Stimulated activated naive B cell treated with anti-CD40 and anti-IgM and Interleukin-4, amounts not matched to agents 10 μg/mL and 1 μg/mL and 100 μg/mL, for 72 hours (primary cell): ENCODE measurements around the gene ARL5B.

Experiments used
- ATAC-seq, 2 donors: fragments of 150-1000 bp; cut with Tn5 transposase; replicated peaks; 2 replicates each; pipeline ENCODE4 v1.10.0; 2021; ENCODE audit warnings: moderate library complexity in 1 of 2
- DNase-seq: peaks from one replicate; pipeline ENCODE4 v3.0.0; 2021
- H3K27ac Mint-ChIP-seq: one replicate; pipeline ENCODE4 v1.8.0; 2022; ENCODE audit warnings: mild to moderate bottlenecking, mixed read lengths
- H3K27me3 Mint-ChIP-seq, 2 donors: one replicate each; pipeline ENCODE4 v1.8.0; 2022; ENCODE audit warnings: mixed read lengths in 2 of 2
- H3K36me3 Mint-ChIP-seq, 2 donors: one replicate each; pipeline ENCODE4 v1.8.0; 2022; ENCODE audit warnings: mixed read lengths in 2 of 2, mild to moderate bottlenecking in 1 of 2
- H3K4me1 Mint-ChIP-seq, 2 donors: one replicate each; pipeline ENCODE4 v1.8.0; 2022; ENCODE audit warnings: mixed read lengths in 2 of 2, mild to moderate bottlenecking in 1 of 2
- H3K4me3 Mint-ChIP-seq, 2 donors: one replicate each; pipeline ENCODE4 v1.8.0; 2022; ENCODE audit warnings: mild to moderate bottlenecking in 2 of 2, mixed read lengths in 2 of 2, moderate library complexity in 1 of 2
- H3K9me3 Mint-ChIP-seq, 2 donors: one replicate each; pipeline ENCODE4 v1.8.0; 2022; ENCODE audit warnings: mixed read lengths in 2 of 2, mild to moderate bottlenecking in 1 of 2

Gene ARL5B

GRCh38 chr10:18647945-18648344 lies 11.3 kb upstream of the ARL5B start:
- no peaks in the 10 kb centered on the region for H3K27me3 Mint-ChIP-seq
- no peaks in the 10 kb centered on the region for H3K9me3 Mint-ChIP-seq
- H3K4me3 Mint-ChIP-seq = no peak overlapping the region
- peaks cover 3 to 12% of the 10 kb centered on the region in 2 donors for H3K36me3 Mint-ChIP-seq
- no peak for ATAC-seq
- no peak for DNase-seq
- peaks cover 12 to 36% of the 10 kb centered on the region in 2 donors for H3K4me1 Mint-ChIP-seq
- H3K27ac Mint-ChIP-seq = no peak overlapping the region

GRCh38 chr10:18649364-18649959 lies 9.8 kb upstream of the ARL5B start:
- Mint-ChIP-seq H3K4me3 (peak overlapping the region; percentile 46 to 54), H3K36me3 (peaks cover 3% of the 10 kb centered on the region in 2 donors), H3K27me3 (no peaks in the 10 kb centered on the region), H3K4me1 (peaks cover 12 to 27% of the 10 kb centered on the region in 2 donors), H3K9me3 (no peaks in the 10 kb centered on the region), H3K27ac (peak overlapping the region; percentile 20)
- ATAC-seq (no peak), DNase-seq (no peak)

DNA sequence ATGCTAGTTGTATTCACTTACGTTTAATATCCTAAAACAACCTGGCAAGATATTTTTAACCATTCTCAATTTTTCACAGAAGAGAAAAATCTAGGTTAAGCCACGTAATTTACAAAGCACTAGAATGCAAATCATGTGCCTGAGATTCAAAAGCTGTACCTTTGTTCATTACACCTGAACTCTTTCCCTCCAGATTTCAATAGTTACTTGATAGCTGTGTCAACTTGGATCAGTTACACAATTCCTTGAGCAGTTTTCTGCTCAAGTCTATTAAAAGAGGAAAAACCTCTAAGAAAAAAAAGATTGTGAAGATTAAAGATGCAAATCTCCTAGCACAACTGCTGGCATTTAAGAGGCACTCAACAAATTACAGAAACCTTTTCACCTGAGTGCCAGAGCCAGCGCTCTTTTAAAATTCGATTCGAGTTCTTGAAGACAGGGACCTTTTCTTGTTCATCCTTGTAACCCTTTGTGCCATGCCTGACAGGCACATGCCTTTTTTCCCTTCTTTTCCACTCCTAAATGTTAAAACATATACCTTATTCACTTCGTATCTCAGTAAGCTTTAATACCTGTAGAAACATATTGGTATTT lies 8.7 kb upstream of the ARL5B start:
- Mint-ChIP-seq H3K9me3 (no peaks in the 10 kb centered on the region), H3K36me3 (peaks cover 1 to 3% of the 10 kb centered on the region in 2 donors), H3K27me3 (no peaks in the 10 kb centered on the region), H3K4me3 (peak overlapping the region; percentile 91 to 93), H3K27ac (peak overlapping the region; percentile 92), H3K4me1 (peaks cover 12 to 27% of the 10 kb centered on the region in 2 donors)
- DNase-seq (no peak), ATAC-seq (no peak)

- peak within 1 kb of the TSS; percentile 91 to 93 for H3K4me3 Mint-ChIP-seq
- peaks cover 12 to 27% of the 10 kb centered on the region in 2 donors for H3K4me1 Mint-ChIP-seq
- H3K27me3 Mint-ChIP-seq = no peaks in the 10 kb centered on the region
- H3K36me3 Mint-ChIP-seq = peaks cover 0 to 3% of the 10 kb centered on the region in 2 donors
- peak within 1 kb of the TSS; percentile 92 for H3K27ac Mint-ChIP-seq
- H3K9me3 Mint-ChIP-seq = no peaks in the 10 kb centered on the region
- peak; percentile 99 to 100 for ATAC-seq
- peak; percentile 84 for DNase-seq
Observed at GRCh38 chr10:18651324-18652007, 7.8 kb upstream of the ARL5B start, which contains the start of gene NSUN6. TSS of gene NSUN6 (minus strand) at chr10:18651587. CDS start at chr10:18651203, 384 bp downstream.

GRCh38 chr10:18653112-18653511 lies 6.1 kb upstream of the ARL5B start:
- Mint-ChIP-seq H3K36me3 (peaks cover 0 to 3% of the 10 kb centered on the region in 2 donors), H3K9me3 (no peaks in the 10 kb centered on the region), H3K4me1 (peaks cover 12 to 28% of the 10 kb centered on the region in 2 donors), H3K27me3 (no peaks in the 10 kb centered on the region), H3K4me3 (no peak overlapping the region), H3K27ac (no peak overlapping the region)
- ATAC-seq = no peak
- no peak for DNase-seq

GRCh38 chr10:18656724-18657123 lies 2.5 kb upstream of the ARL5B start:
- DNase-seq (no peak), ATAC-seq (no peak)
- Mint-ChIP-seq H3K36me3 (peaks cover 2 to 4% of the 10 kb centered on the region in 2 donors), H3K27ac (peak overlapping the region; percentile 5), H3K9me3 (no peaks in the 10 kb centered on the region), H3K4me3 (no peak overlapping the region), H3K4me1 (peaks cover 11 to 32% of the 10 kb centered on the region in 2 donors), H3K27me3 (no peaks in the 10 kb centered on the region)

DNA sequence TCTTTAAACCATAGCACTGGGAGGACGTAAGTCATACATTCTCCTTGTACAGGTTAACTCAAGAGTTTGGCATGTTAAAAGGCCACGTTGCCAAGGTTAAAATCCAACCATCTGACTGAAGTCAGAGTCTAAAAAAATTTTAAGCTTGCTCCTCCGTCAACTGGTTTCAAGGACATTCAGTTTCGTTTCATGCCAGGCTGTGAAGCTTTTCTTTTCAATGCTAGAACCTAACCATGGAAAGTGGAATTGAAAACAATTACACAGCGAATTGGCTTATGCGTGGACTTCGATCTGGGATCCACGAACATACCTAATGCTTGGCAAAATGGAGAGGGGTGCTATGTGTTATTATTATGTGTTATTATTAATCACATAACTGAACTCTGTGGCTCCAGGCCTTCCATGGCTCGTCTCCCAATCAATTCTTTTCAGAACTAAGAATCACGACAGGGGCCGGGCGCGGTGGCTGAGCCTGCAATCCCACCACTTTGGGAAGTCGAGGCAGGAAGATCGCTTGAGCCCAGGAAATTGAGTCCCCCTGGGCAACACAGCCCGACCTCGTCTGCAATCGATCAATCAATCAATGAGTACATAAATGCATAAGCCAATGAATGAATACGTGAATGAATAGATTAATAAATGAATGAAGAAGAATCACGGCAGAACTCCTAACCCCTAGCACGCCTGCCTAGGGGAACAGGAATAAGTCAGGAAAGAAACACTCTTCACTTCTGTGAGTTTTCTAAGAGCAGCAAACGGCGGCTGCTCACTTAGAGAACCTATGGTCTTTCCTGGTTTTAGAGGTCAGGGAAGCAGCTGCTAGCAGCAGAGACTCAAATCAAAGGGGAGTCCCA lies 733 bp upstream of the ARL5B start:
- H3K4me1 Mint-ChIP-seq = peaks cover 10 to 35% of the 10 kb centered on the region in 2 donors

DNA sequence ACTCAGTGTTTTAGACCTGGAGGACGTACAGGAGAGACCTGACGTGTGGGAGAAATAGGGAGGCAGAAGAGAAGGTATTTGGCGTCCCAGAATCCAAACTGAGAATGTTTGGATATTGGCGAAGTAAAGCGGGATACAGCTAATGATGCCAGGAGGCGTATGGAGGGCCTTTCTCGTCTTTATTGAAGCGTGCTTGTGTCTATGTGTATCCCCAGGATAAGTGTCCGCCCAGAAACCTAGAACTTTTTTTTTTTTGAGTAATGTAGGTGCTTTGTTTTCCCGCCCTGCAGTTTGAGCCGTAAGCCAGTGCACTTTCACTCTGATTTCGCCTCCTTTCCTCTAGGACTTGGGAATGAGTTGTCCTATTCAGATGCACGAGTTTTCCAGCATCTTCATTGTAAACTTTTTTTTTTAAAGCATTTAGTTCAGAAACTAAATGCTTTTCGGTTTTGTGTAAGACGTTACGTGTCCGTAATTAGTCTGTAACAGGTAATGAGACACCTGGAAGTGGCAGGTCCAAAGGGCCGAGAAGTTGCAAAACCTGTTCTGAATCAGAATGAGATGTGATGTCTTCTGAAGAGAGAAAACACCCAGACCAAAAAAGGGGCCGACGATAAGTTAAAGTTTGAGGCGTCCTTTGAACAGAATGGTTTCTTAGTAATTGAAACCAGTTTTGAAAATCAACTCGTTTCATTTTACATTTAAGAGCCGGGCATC lies 746 bp downstream of the ARL5B start:
- no peak for DNase-seq
- H3K9me3 Mint-ChIP-seq = no peaks in the 10 kb centered on the region
- H3K27me3 Mint-ChIP-seq = no peaks in the 10 kb centered on the region
- peaks cover 8 to 11% of the 10 kb centered on the region in 2 donors for H3K36me3 Mint-ChIP-seq
- peak; percentile 17 to 23 for ATAC-seq
- peak overlapping the region; percentile 95 to 100 for H3K4me3 Mint-ChIP-seq
- H3K27ac Mint-ChIP-seq = peak overlapping the region; percentile 93
- peaks cover 12 to 47% of the 10 kb centered on the region in 2 donors for H3K4me1 Mint-ChIP-seq

More for the DNA sequence above, 733 bp upstream of the ARL5B start:
- Mint-ChIP-seq H3K27me3 (no peaks in the 10 kb centered on the region), H3K27ac (peak overlapping the region; percentile 93), H3K9me3 (no peaks in the 10 kb centered on the region), H3K4me3 (peak overlapping the region; percentile 95 to 100), H3K36me3 (peaks cover 5 to 6% of the 10 kb centered on the region in 2 donors)
- DNase-seq (no peak), ATAC-seq (no peak)

GRCh38 chr10:18660816-18661431 lies 1.7 kb downstream of the ARL5B start:
- Mint-ChIP-seq H3K9me3 (no peaks in the 10 kb centered on the region), H3K4me1 (peaks cover 20 to 57% of the 10 kb centered on the region in 2 donors), H3K27me3 (no peaks in the 10 kb centered on the region), H3K27ac (peak overlapping the region; percentile 1), H3K4me3 (peak overlapping the region; percentile 49 to 50), H3K36me3 (peaks cover 10 to 15% of the 10 kb centered on the region in 2 donors)
- DNase-seq (no peak), ATAC-seq (no peak)

- no peak for DNase-seq
- Mint-ChIP-seq H3K36me3 (peaks cover 14 to 24% of the 10 kb centered on the region in 2 donors), H3K9me3 (no peaks in the 10 kb centered on the region), H3K4me1 (peaks cover 23 to 54% of the 10 kb centered on the region in 2 donors), H3K4me3 (no peak overlapping the region), H3K27ac (no peak overlapping the region), H3K27me3 (no peaks in the 10 kb centered on the region)
- no peak for ATAC-seq
Observed at GRCh38 chr10:18664841-18665478, 5.7 kb downstream of the ARL5B start.

GRCh38 chr10:18665815-18666558 lies 6.8 kb downstream of the ARL5B start:
- H3K4me3 Mint-ChIP-seq = no peak overlapping the region

DNA sequence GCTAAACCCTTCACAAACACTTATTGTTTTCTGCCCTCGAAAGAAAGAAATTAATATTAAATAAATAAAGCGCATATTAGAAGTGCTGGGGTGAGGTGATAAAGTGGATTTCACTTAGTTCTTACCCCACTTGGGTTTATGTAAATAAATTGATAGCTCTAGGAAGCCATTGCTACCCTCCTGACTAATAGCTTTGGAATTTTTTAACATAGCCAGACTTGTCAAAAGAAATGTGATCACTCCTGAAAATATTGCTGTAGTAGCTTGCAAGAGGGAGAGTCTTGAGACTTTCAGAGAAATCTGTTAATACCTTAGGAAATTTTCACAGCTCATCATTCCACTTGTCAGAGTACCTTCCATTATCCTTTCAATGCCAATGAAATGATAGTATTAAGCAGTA lies 7.6 kb downstream of the ARL5B start:
- Mint-ChIP-seq H3K36me3 (peaks cover 18 to 33% of the 10 kb centered on the region in 2 donors), H3K27me3 (no peaks in the 10 kb centered on the region), H3K4me1 (peaks cover 15 to 38% of the 10 kb centered on the region in 2 donors), H3K4me3 (no peak overlapping the region), H3K27ac (no peak overlapping the region), H3K9me3 (no peaks in the 10 kb centered on the region)
- DNase-seq = no peak
- ATAC-seq = no peak

More at GRCh38 chr10:18665815-18666558, 6.8 kb downstream of the ARL5B start:
- DNase-seq (no peak), ATAC-seq (no peak)
- no peaks in the 10 kb centered on the region for H3K27me3 Mint-ChIP-seq
- H3K27ac Mint-ChIP-seq = no peak overlapping the region
- H3K4me1 Mint-ChIP-seq = peaks cover 20 to 46% of the 10 kb centered on the region in 2 donors
- no peaks in the 10 kb centered on the region for H3K9me3 Mint-ChIP-seq
- peaks cover 16 to 29% of the 10 kb centered on the region in 2 donors for H3K36me3 Mint-ChIP-seq
